Activated B cell treated with CpG ODN at 0.5 μM for 24 hours (primary cell): ENCODE data around the gene ANKRD11. TPM values are rescaled to one million over a fixed set of nuclear protein-coding genes. Genes with fewer than 3 reads are reported as not detected.

Experiments used
- ATAC-seq: fragments of 200-7000 bp; cut with Tn5 transposase; one replicate; pipeline ENCODE4 v1.10.0; 2021; ENCODE audit warnings: low read depth, mild to moderate bottlenecking, moderate library complexity
- CTCF ChIA-PET: fragments of 350-600 bp; sonication (Branson Sonifier 250); formaldehyde crosslinking; loops from one replicate; lab custom pipeline; 2021; ENCODE audit warnings: antibody characterized with exemption; lab: Charles Lee
- POLR2A ChIA-PET: fragments of 350-600 bp; sonication (Branson Sonifier 250); formaldehyde crosslinking; loops from one replicate; lab custom pipeline; 2021; ENCODE audit warnings: antibody characterized with exemption; lab: Charles Lee
- DNase-seq: peaks from one replicate; pipeline ENCODE4 v3.0.0; 2022
- H3K27ac Mint-ChIP-seq: one replicate; pipeline ENCODE4 v1.8.0; 2020; ENCODE audit warnings: mixed read lengths
- H3K27me3 Mint-ChIP-seq: one replicate; pipeline ENCODE4 v1.8.0; 2021; ENCODE audit warnings: mixed read lengths
- H3K36me3 Mint-ChIP-seq: one replicate; pipeline ENCODE4 v1.8.0; 2021; ENCODE audit warnings: low read depth, mixed read lengths
- H3K4me1 Mint-ChIP-seq: one replicate; pipeline ENCODE4 v1.8.0; 2021; ENCODE audit warnings: mixed read lengths
- H3K4me3 Mint-ChIP-seq: one replicate; pipeline ENCODE4 v1.8.0; 2020; ENCODE audit warnings: mild to moderate bottlenecking, mixed read lengths
- H3K9me3 Mint-ChIP-seq: one replicate; pipeline ENCODE4 v1.8.0; 2020; ENCODE audit warnings: mixed read lengths
- intact Hi-C: fragments of 100-400 bp; cut with micrococcal nuclease; formaldehyde crosslinking; loops from one replicate; pipeline ENCODE4 v1.15.1; 2024
- total RNA-seq: library from RNA; stranded (reverse); gene quantifications from 2 replicates; pipeline ENCODE4 v1.2.3, GENCODE V29; 2022
- TF ChIP-seq, protein P1 (sequence below): fragments of 200-600 bp; IDR thresholded peaks from one replicate; pipeline ENCODE4 v1.8.0; 2022; ENCODE audit warnings: antibody characterized with exemption, mild to moderate bottlenecking

Gene ANKRD11
- total RNA-seq, 1 donor from 2014 or later, result 243 TPM

DNA sequence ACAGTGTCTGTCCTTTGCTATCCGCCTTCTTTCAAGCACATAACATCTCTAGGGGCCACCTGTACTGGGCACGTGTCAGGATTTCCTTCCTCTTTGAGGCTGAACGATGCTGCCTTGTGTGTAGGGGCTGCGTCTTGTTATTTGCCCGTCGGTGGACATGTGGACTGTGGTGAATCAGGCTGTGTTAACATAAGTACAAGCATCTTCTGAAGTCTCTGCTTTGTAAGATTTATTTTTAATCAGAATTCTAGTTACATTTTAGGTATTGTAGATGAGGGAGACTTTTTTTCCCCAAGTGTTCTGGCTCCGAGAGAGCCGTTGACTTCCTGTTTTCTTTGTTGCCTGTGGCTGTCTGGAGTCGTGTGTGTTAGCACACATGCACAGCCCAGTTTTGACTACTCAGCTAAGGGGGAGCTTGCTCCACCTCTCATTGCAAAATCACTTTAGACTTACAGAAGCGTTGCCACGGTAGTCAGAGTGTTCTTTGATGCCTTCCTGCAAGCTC lies 43.9 kb upstream of the ANKRD11 start:
- H3K4me3 Mint-ChIP-seq, result peak overlapping the region; percentile 68
- intact Hi-C loops, result loop anchor here (1.0 kb wide), 2 partner anchors 23 to 26 kb away; partner anchors contain the start of gene SPG7
- H3K27ac Mint-ChIP-seq, result peak overlapping the region; percentile 62
- no peaks in the 10 kb centered on the region for H3K27me3 Mint-ChIP-seq
- CTCF ChIA-PET, result no interaction called here
- H3K4me1 Mint-ChIP-seq, result peaks cover 22% of the 10 kb centered on the region
- H3K36me3 Mint-ChIP-seq, result peaks cover 53% of the 10 kb centered on the region
- peak; percentile 91 for ATAC-seq
- DNase-seq, result peak; percentile 21
- POLR2A ChIA-PET, result interaction anchor here (0.6 to 1.8 kb wide), 4 partner anchors 26 to 567 kb away, joined by 3 to 9 read pairs (median 5); partner anchors contain the start of gene SPG7
- TF ChIP-seq, protein P1, sequence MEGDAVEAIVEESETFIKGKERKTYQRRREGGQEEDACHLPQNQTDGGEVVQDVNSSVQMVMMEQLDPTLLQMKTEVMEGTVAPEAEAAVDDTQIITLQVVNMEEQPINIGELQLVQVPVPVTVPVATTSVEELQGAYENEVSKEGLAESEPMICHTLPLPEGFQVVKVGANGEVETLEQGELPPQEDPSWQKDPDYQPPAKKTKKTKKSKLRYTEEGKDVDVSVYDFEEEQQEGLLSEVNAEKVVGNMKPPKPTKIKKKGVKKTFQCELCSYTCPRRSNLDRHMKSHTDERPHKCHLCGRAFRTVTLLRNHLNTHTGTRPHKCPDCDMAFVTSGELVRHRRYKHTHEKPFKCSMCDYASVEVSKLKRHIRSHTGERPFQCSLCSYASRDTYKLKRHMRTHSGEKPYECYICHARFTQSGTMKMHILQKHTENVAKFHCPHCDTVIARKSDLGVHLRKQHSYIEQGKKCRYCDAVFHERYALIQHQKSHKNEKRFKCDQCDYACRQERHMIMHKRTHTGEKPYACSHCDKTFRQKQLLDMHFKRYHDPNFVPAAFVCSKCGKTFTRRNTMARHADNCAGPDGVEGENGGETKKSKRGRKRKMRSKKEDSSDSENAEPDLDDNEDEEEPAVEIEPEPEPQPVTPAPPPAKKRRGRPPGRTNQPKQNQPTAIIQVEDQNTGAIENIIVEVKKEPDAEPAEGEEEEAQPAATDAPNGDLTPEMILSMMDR, result no peak
- no peaks in the 10 kb centered on the region for H3K9me3 Mint-ChIP-seq

DNA sequence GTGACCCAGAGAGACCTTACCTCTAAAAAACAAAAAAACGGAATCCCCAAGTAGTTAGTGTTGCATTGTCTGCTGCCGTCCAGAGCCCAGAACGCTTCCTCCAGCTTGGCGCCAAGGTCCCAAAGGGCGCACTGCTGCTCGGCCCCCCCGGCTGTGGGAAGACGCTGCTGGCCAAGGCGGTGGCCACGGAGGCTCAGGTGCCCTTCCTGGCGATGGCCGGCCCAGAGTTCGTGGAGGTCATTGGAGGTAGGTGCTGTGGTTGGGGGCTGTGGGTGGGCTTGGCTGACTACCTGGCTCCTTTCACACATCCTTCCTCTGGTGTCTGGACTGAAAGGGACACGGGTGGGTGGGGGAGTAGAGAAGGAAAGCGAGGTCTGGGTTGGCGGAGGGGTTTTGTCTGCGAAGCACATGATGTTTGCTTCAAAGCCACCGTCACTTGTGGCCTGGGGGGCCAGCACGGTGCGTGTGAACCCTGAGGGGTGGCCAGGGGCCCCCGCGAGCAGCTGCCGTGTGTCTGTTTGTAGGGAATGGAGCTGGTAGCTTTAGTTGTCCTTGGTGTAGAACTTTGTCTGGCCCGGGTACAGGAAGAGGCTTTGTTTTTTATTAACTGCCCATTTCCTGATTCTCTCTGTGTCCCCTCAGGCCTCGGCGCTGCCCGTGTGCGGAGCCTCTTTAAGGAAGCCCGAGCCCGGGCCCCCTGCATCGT lies 41.6 kb upstream of the ANKRD11 start:
- H3K27ac Mint-ChIP-seq, result no peak overlapping the region

DNA sequence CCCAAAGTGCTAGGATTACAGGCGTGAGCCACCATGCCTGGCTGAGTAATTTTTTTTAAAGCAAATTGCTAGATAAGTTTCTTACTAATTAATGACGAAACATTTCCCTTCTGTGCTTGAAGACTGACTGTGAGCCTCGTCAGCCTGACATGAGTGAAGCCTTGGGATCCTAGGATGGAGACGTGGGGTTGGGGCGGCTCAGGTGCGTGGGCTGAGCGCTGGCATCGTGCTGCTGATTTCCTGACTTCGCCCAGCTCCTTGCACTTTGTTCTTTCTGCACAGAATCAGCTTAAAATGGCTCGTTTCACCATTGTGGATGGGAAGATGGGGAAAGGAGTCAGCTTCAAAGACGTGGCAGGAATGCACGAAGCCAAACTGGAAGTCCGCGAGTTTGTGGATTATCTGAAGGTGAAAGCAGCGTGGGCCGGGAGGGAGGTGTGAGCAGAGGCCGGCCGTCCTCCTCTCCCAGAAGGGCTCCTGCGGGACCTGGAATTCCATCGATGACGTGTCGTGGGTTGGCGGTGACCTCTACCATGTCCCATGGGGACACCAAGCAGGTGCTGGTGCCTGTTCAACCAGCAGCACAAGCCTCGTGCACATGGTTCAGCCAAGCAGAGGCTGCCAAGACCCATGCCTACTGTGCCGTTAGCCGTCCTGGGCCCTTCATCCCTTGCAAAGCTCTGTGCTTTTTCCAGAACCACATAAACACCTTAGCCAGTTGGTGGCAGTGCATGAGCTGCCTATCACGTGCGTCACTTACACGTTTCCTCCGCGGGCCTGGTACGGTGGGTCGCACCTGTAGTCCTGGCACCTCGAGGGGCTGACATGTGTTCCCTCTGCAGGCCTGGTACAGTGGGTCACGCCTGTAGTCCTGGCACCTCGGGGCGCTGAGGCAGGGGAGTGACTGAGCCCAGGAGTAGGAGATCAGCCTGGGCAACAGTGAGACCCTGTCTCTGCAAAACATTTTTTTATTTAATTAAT lies 40.3 kb upstream of the ANKRD11 start:
- ChIA-PET CTCF (no interaction called here), POLR2A (interaction anchor here (0.6 kb wide), 1 partner anchor 13 kb away, joined by 9 read pairs; no protein-coding TSS in a partner anchor)
- no peak for DNase-seq
- H3K36me3 Mint-ChIP-seq, result peaks cover 74% of the 10 kb centered on the region
- no peak for ATAC-seq
- intact Hi-C loops, result no loop called here
- H3K4me1 Mint-ChIP-seq, result peaks cover 25% of the 10 kb centered on the region
- TF ChIP-seq, protein P1, result no peak
- H3K27ac Mint-ChIP-seq, result no peak overlapping the region
- H3K4me3 Mint-ChIP-seq, result no peak overlapping the region
- H3K9me3 Mint-ChIP-seq, result no peaks in the 10 kb centered on the region
- no peaks in the 10 kb centered on the region for H3K27me3 Mint-ChIP-seq

More for the DNA sequence above, 41.6 kb upstream of the ANKRD11 start:
- intact Hi-C loops, result no loop called here
- peaks cover 22% of the 10 kb centered on the region for H3K4me1 Mint-ChIP-seq
- TF ChIP-seq, protein P1, result no peak
- ATAC-seq (no peak), DNase-seq (no peak)
- H3K4me3 Mint-ChIP-seq, result no peak overlapping the region
- POLR2A ChIA-PET, result interaction anchor here (0.7 to 1.8 kb wide), 2 partner anchors 17 to 215 kb away, joined by 3 read pairs; no protein-coding TSS in a partner anchor
- no peaks in the 10 kb centered on the region for H3K27me3 Mint-ChIP-seq
- H3K9me3 Mint-ChIP-seq, result no peaks in the 10 kb centered on the region
- peaks cover 67% of the 10 kb centered on the region for H3K36me3 Mint-ChIP-seq
- CTCF ChIA-PET, result no interaction called here

DNA sequence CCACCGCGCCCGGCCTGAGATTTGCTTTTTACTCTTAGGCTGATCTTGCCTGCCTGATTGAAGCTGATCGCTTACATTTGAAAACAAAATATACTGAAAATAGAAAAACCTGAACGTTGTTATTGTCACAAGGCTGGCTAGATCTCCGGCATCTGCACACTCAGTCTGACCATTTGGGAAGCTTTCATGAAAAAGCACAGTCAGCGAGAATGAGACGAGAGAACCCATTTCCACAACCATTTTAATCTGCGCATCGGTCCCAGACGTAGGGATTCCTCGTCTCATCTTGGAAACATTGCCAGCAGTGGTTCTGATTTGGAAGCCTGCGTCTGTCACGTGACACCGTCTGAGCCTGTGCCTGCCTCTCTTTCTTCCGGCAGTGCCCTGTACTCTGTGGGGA lies 38.7 kb upstream of the ANKRD11 start:
- H3K4me3 Mint-ChIP-seq, result no peak overlapping the region
- no peak for ATAC-seq
- TF ChIP-seq, protein P1, result no peak
- H3K27me3 Mint-ChIP-seq, result no peaks in the 10 kb centered on the region
- peaks cover 84% of the 10 kb centered on the region for H3K36me3 Mint-ChIP-seq
- no peak for DNase-seq
- intact Hi-C loops, result no loop called here
- peaks cover 21% of the 10 kb centered on the region for H3K4me1 Mint-ChIP-seq
- no peak overlapping the region for H3K27ac Mint-ChIP-seq
- no peaks in the 10 kb centered on the region for H3K9me3 Mint-ChIP-seq
- POLR2A ChIA-PET, result no interaction called here
- CTCF ChIA-PET, result no interaction called here
